CD14-positive monocyte (primary cell): ENCODE measurements around the gene KIF26B. TPM values are rescaled to one million over a fixed set of nuclear protein-coding genes. Genes with fewer than 3 reads are reported as not detected.

Source experiments
- DNase-seq, 3 donors: peaks; one replicate each; pipeline ENCODE4 v3.0.0-alpha.2; 2011 to 2022
- H2AFZ ChIP-seq: 2 replicates; pipeline ENCODE4 v1.6.0; 2012; ENCODE audit warnings: mild to moderate bottlenecking, low read depth, low read length, inconsistent platforms; ENCODE audit not compliant: insufficient read depth, poor library complexity, severe bottlenecking
- H3K27ac ChIP-seq, 2 donors: 1 replicate in 1 of 2; 2 replicates in 1 of 2; pipeline ENCODE4 v1.5.1; 2012 to 2013; ENCODE audit warnings: low read length in 2 of 2, control low read depth in 1 of 2, inconsistent platforms in 1 of 2, low read depth in 1 of 2, mild to moderate bottlenecking in 1 of 2
- H3K27me3 ChIP-seq, 2 donors: one replicate each; pipeline versions ENCODE4 v1.6.0 to v1.6.1; 2011 to 2013; ENCODE audit warnings: low read length in 2 of 2; ENCODE audit not compliant: control insufficient read depth in 2 of 2, insufficient read depth in 2 of 2
- H3K36me3 ChIP-seq, 2 donors: replicated peaks in 1 of 2; 1 replicate in 1 of 2; 2 replicates in 1 of 2; pipeline versions ENCODE4 v1.5.1 to v1.6.1; 2012 to 2013; ENCODE audit warnings: low read length in 2 of 2, control low read depth in 1 of 2, inconsistent platforms in 1 of 2, mild to moderate bottlenecking in 1 of 2; ENCODE audit not compliant: insufficient read depth in 2 of 2, control insufficient read depth in 1 of 2
- H3K4me1 ChIP-seq, 2 donors: 1 replicate in 1 of 2; 2 replicates in 1 of 2; pipeline versions ENCODE4 v1.5.1 to v1.6.1; 2012 to 2013; ENCODE audit warnings: low read length in 2 of 2, control low read depth in 1 of 2, inconsistent platforms in 1 of 2, mild to moderate bottlenecking in 1 of 2, moderate library complexity in 1 of 2; ENCODE audit not compliant: insufficient read depth in 2 of 2, control insufficient read depth in 1 of 2
- H3K4me2 ChIP-seq: replicated peaks from 2 replicates; pipeline ENCODE3; 2012; ENCODE audit warnings: low read length, moderate library complexity, mild to moderate bottlenecking; ENCODE audit not compliant: poor library complexity, severe bottlenecking; ENCODE audit errors: extremely low read depth
- H3K4me3 ChIP-seq, 3 experiments: fragments of 200-600 bp in 1 of 3; sonication (generic) in 1 of 3; replicated peaks in 1 of 3; 1 replicate in 2 of 3; 2 replicates in 1 of 3; pipeline ENCODE4 v1.5.1; 2011 to 2013; ENCODE audit warnings: low read length in 3 of 3, mild to moderate bottlenecking in 3 of 3, control low read depth in 2 of 3, low read depth in 2 of 3, inconsistent platforms in 1 of 3, moderate library complexity in 1 of 3
- H3K79me2 ChIP-seq: 2 replicates; pipeline ENCODE4 v1.6.0; 2012; ENCODE audit warnings: mild to moderate bottlenecking, control low read depth, inconsistent platforms, low read length, moderate library complexity; ENCODE audit not compliant: insufficient read depth
- H3K9ac ChIP-seq: 2 replicates; pipeline ENCODE4 v1.6.0; 2017; ENCODE audit warnings: low read length, mild to moderate bottlenecking; ENCODE audit not compliant: insufficient read depth, poor library complexity, severe bottlenecking
- H3K9me3 ChIP-seq, 2 donors: replicated peaks in 1 of 2; 1 replicate in 1 of 2; 2 replicates in 1 of 2; pipeline versions ENCODE4 v1.5.1 to v1.6.1; 2012 to 2013; ENCODE audit warnings: low read length in 2 of 2, control low read depth in 1 of 2; ENCODE audit not compliant: control insufficient read depth in 1 of 2, insufficient read depth in 1 of 2
- H4K20me1 ChIP-seq: 2 replicates; pipeline ENCODE4 v1.6.0; 2012; ENCODE audit warnings: mild to moderate bottlenecking, low read length, control low read depth, moderate library complexity; ENCODE audit not compliant: insufficient read depth
- H3K27ac Mint-ChIP-seq, 7 donors: one replicate each; pipeline ENCODE4 v1.8.0; 2020; ENCODE audit warnings: mild to moderate bottlenecking in 7 of 7, mixed read lengths in 7 of 7, moderate library complexity in 6 of 7, inconsistent platforms in 2 of 7
- H3K27me3 Mint-ChIP-seq, 3 donors: one replicate each; pipeline ENCODE4 v1.8.0; 2021 to 2022; ENCODE audit warnings: low read depth in 3 of 3, mild to moderate bottlenecking in 3 of 3, mixed read lengths in 3 of 3, moderate library complexity in 3 of 3, inconsistent platforms in 1 of 3
- H3K36me3 Mint-ChIP-seq, 2 donors: one replicate each; pipeline ENCODE4 v1.8.0; 2020; ENCODE audit warnings: mixed read lengths in 2 of 2, inconsistent platforms in 1 of 2, mild to moderate bottlenecking in 1 of 2
- H3K4me1 Mint-ChIP-seq: one replicate; pipeline ENCODE4 v1.8.0; 2020; ENCODE audit warnings: mild to moderate bottlenecking, mixed read lengths
- H3K4me3 Mint-ChIP-seq, 2 donors: one replicate each; pipeline ENCODE4 v1.8.0; 2020; ENCODE audit warnings: mild to moderate bottlenecking in 2 of 2, mixed read lengths in 2 of 2, moderate library complexity in 1 of 2
- H3K9me3 Mint-ChIP-seq, 7 donors: one replicate each; pipeline ENCODE4 v1.8.0; 2020 to 2022; ENCODE audit warnings: mixed read lengths in 7 of 7, mild to moderate bottlenecking in 6 of 7, moderate library complexity in 6 of 7, inconsistent platforms in 2 of 7
- CTCF ChIP-seq: fragments of 200-600 bp; IDR thresholded peaks from one replicate; pipeline ENCODE4 v1.8.0; 2022; ENCODE audit warnings: antibody characterized with exemption, mild to moderate bottlenecking
- WGBS: methylation state at CpG from one replicate; pipeline ENCODE4 v1.1.5; 2013; ENCODE audit warnings: missing lambda C conversion rate; ENCODE audit not compliant: insufficient coverage; 5-methylcytosine and 5-hydroxymethylcytosine counted together
- intact Hi-C, 2 donors: fragments of 100-400 bp; cut with micrococcal nuclease; formaldehyde crosslinking; loops; one replicate each; pipeline versions ENCODE4 v1.15.0 to v1.15.1; 2023
- polyA plus RNA-seq, 3 donors: library from polyadenylated mRNA; depleted of rRNA in 1 of 3; unstranded in 2 of 3; stranded (reverse) in 1 of 3; fragments of 300-500 nt in 2 of 3; fragments of >200 nt in 1 of 3; fragmentation: Illumina TruSeq in 2 of 3; gene quantifications; 1 replicate in 2 of 3; 2 replicates in 1 of 3; pipeline ENCODE4 v1.2.3, GENCODE V29; 2012 to 2021

The KIF26B gene
- polyA plus RNA-seq, 3 donors, result 0.01 to 0.05 TPM; not detected in 1

GRCh38 chr1:245131026-245131393 lies 23.8 kb upstream of the KIF26B start:
- intact Hi-C loops, result no loop called here
- no peaks in the 10 kb centered on the region for H3K4me1 ChIP-seq
- no peaks in the 10 kb centered on the region for H3K9me3 ChIP-seq
- H3K36me3 ChIP-seq, result no peaks in the 10 kb centered on the region
- Mint-ChIP-seq H3K27me3 (peaks cover 14 to 42% (median 28%) of the 10 kb centered on the region in 3 donors), H3K4me1 (no peaks in the 10 kb centered on the region), H3K9me3 (peaks cover 0 to 1% (median 0%) of the 10 kb centered on the region in 7 donors), H3K36me3 (no peaks in the 10 kb centered on the region), H3K4me3 (no peak overlapping the region), H3K27ac (no peak overlapping the region)
- H3K27ac ChIP-seq, result no peak overlapping the region
- no peak overlapping the region for H3K4me2 ChIP-seq
- no peak overlapping the region for H3K9ac ChIP-seq
- H3K27me3 ChIP-seq, result peaks cover 0 to 4% of the 10 kb centered on the region in 2 donors
- no peak for TF ChIP-seq CTCF
- no peak for DNase-seq
- H3K4me3 ChIP-seq, result no peak overlapping the region
- H4K20me1 ChIP-seq, result no peaks in the 10 kb centered on the region
- WGBS, result 65% methylated on average over 4 of the region's 9 CpGs
- H2AFZ ChIP-seq, result no peak overlapping the region
- no peaks in the 10 kb centered on the region for H3K79me2 ChIP-seq

GRCh38 chr1:245132771-245133170 lies 22.0 kb upstream of the KIF26B start:
- Histone ChIP-seq H3K4me1 (no peaks in the 10 kb centered on the region), H3K36me3 (no peaks in the 10 kb centered on the region), H3K27ac (no peak overlapping the region), H3K4me2 (no peak overlapping the region), H2AFZ (no peak overlapping the region), H3K79me2 (no peaks in the 10 kb centered on the region), H3K4me3 (no peak overlapping the region), H4K20me1 (no peaks in the 10 kb centered on the region), H3K9ac (no peak overlapping the region), H3K9me3 (no peaks in the 10 kb centered on the region), H3K27me3 (peaks cover 0 to 4% of the 10 kb centered on the region in 2 donors)
- 87% methylated on average over 4 of the region's 11 CpGs for WGBS
- TF ChIP-seq CTCF, result no peak
- intact Hi-C loops, result no loop called here
- Mint-ChIP-seq H3K9me3 (peaks cover 0 to 1% (median 0%) of the 10 kb centered on the region in 7 donors), H3K4me1 (no peaks in the 10 kb centered on the region), H3K36me3 (no peaks in the 10 kb centered on the region), H3K27me3 (peaks cover 17 to 47% (median 28%) of the 10 kb centered on the region in 3 donors), H3K27ac (no peak overlapping the region), H3K4me3 (peak overlapping the region in 1 of 2 donors; percentile 5)
- DNase-seq, result no peak
